ENCODE results near the gene HGFAC.

DNA sequence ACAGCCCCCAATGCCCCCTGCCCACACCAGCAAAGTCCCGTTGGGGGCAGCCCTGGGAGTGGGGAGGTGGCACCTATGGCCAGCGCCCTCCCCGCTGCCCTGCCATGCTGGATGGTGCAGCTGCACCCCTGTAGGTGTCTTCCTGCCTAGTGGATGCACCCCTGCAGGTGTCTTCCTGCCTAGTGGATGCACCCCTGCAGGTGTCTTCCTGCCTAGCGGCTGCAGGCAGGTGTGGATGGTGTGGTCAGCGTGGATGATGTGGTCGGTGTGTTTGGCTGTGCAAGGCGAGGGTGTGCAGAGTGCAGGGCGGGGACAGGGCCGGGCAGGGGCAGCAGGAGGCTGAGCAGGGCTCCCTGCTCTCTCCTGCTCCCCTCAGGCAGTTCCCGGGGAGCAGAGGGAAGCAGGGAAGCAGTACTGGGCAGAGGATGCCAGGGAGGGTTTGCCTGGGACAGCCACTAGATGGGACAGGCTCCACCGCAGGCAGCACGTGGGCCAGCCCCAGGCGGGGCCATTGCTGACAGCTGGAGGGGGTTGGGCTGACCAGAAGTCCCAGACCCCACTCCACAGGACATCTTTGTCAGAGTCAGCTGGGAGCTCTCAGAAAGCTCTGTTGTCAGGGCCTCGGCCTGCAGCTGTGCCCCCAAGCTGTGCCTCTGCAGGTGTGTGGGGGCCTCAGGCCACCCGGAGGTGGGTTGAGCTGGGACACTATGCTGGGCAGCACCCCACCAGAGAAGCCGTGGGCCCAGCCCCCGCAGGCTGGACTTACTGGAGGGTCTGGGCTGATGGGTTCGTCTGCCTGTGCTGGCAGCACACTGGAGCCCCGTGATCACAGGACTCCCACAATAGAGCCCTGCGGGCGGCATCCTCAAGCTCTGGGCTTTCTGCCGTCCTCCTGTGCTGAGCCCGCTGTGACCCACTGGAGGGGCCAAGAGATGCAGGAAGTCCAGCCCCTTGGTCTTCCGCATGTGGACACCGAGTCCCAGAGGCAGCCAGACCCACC lies 45.1 kb downstream of the HGFAC start:
- TF ChIP-seq, protein P1, sequence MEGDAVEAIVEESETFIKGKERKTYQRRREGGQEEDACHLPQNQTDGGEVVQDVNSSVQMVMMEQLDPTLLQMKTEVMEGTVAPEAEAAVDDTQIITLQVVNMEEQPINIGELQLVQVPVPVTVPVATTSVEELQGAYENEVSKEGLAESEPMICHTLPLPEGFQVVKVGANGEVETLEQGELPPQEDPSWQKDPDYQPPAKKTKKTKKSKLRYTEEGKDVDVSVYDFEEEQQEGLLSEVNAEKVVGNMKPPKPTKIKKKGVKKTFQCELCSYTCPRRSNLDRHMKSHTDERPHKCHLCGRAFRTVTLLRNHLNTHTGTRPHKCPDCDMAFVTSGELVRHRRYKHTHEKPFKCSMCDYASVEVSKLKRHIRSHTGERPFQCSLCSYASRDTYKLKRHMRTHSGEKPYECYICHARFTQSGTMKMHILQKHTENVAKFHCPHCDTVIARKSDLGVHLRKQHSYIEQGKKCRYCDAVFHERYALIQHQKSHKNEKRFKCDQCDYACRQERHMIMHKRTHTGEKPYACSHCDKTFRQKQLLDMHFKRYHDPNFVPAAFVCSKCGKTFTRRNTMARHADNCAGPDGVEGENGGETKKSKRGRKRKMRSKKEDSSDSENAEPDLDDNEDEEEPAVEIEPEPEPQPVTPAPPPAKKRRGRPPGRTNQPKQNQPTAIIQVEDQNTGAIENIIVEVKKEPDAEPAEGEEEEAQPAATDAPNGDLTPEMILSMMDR (conservative IDR thresholded peaks at IDR 0.05; ENCODE audit: low read depth, low read length) = no peak
- no peak for TF ChIP-seq EZH2phosphoT487 (IDR thresholded peaks at IDR 0.05; ENCODE audit: borderline replicate concordance, low read length)
- no peak for TF ChIP-seq EZH2 (IDR thresholded peaks at IDR 0.05; ENCODE audit: low read length, unreplicated experiment)
